HepG2 (cell line): Measurements from ENCODE around the gene PRKAR2B. TPM values are rescaled to one million over a fixed set of nuclear protein-coding genes. Genes with fewer than 3 reads are reported as not detected.

Experiments used
- ATAC-seq: fragments of 200-7000 bp; cut with Tn5 transposase; 3 replicates; pipeline ENCODE4 v1.9.1; 2020; ENCODE audit warnings: mild to moderate bottlenecking, moderate library complexity
- BruUV-seq: library from RNA; stranded (reverse); fragments of 400-500 nt; replicated peaks from 2 replicates; lab custom pipeline; 2021; lab: Mats Ljungman, UMichigan
- CTCF ChIA-PET: fragments of 300-600 bp; formaldehyde crosslinking; extraction: SDS; loops from one replicate; lab custom pipeline; 2021; ENCODE audit warnings: low total read pairs, inconsistent platforms, low intra/inter-chr PET ratio; lab: Yijun Ruan, JAX
- POLR2A ChIA-PET: fragments of 350-600 bp; sonication (Branson Sonifier 250); formaldehyde crosslinking; loops from one replicate; lab custom pipeline; 2020; ENCODE audit warnings: antibody characterized with exemption, inconsistent platforms; lab: Yijun Ruan, JAX
- DNase-seq: peaks from one replicate; pipeline ENCODE4 v3.0.0-alpha.2; 2015; ENCODE audit warnings: low spot score
- FAIRE-seq: peaks from 3 replicates; lab custom pipeline; 2011; peaks lifted over from hg19 to GRCh38; lab: Jason Lieb, UNC
- H2AFZ ChIP-seq: one replicate; pipeline ENCODE4 v1.6.1; 2011; ENCODE audit warnings: low read length, inconsistent platforms
- H3K27ac ChIP-seq: fragments of 300-600 bp; 3 replicates; pipeline ENCODE4 v1.8.0; 2011; ENCODE audit warnings: mixed run types, mild to moderate bottlenecking, mixed read lengths, low read length, inconsistent platforms; ENCODE audit not compliant: insufficient read depth; ENCODE audit errors: extremely low read length
- H3K27me3 ChIP-seq, 2 experiments: fragments of 200-600 bp in 1 of 2; 2 replicates in 1 of 2; 3 replicates in 1 of 2; pipeline versions ENCODE4 v1.6.0 to v1.8.0; 2011; ENCODE audit warnings: low read length in 2 of 2, mild to moderate bottlenecking in 2 of 2, moderate library complexity in 2 of 2, inconsistent platforms in 1 of 2; ENCODE audit not compliant: insufficient read depth in 2 of 2, control insufficient read depth in 1 of 2
- H3K36me3 ChIP-seq, 2 experiments: fragments of 200-600 bp in 1 of 2; replicated peaks in 1 of 2; 2 replicates in 1 of 2; 3 replicates in 1 of 2; pipeline versions ENCODE4 v1.5.1 to v1.8.0; 2011; ENCODE audit warnings: low read length in 2 of 2, inconsistent platforms in 1 of 2; ENCODE audit not compliant: insufficient read depth in 2 of 2, control insufficient read depth in 1 of 2
- H3K4me1 ChIP-seq: 2 replicates; pipeline ENCODE4 v1.5.1; 2012; ENCODE audit warnings: low read length, inconsistent platforms; ENCODE audit not compliant: insufficient read depth
- H3K4me2 ChIP-seq: 2 replicates; pipeline ENCODE4 v1.6.0; 2011; ENCODE audit warnings: low read depth, low read length, inconsistent platforms
- H3K4me3 ChIP-seq, 3 experiments: fragments of 200-600 bp in 1 of 3; sonication (generic), shearing (Covaris generic) in 1 of 3; replicated peaks in 1 of 3; 2 replicates each; pipeline ENCODE4 v1.5.1; 2011 to 2016; ENCODE audit warnings: low read length in 3 of 3, inconsistent platforms in 2 of 3, low read depth in 2 of 3, mild to moderate bottlenecking in 2 of 3, control low read depth in 1 of 3, mixed read lengths in 1 of 3; ENCODE audit not compliant: insufficient read depth in 1 of 3
- H3K79me2 ChIP-seq: one replicate; pipeline ENCODE4 v1.6.1; 2011; ENCODE audit warnings: low read length, inconsistent platforms; ENCODE audit not compliant: insufficient read depth
- H3K9ac ChIP-seq: 2 replicates; pipeline ENCODE4 v1.6.0; 2011; ENCODE audit warnings: mild to moderate bottlenecking, low read depth, low read length, inconsistent platforms; ENCODE audit not compliant: insufficient read depth
- H3K9me3 ChIP-seq: 2 replicates; pipeline ENCODE4 v1.5.1; 2012; ENCODE audit warnings: mild to moderate bottlenecking, low read length
- H4K20me1 ChIP-seq: 2 replicates; pipeline ENCODE4 v1.6.0; 2011; ENCODE audit warnings: inconsistent platforms, mild to moderate bottlenecking, low read length, moderate library complexity; ENCODE audit not compliant: insufficient read depth
- GLMP ChIP-seq: sonication (generic); formaldehyde crosslinking; IDR thresholded peaks from 2 replicates; pipeline ENCODE4 v1.9.0; 2021; ENCODE audit warnings: missing genetic modification reagents, mild to moderate bottlenecking, borderline replicate concordance
- MEF2D ChIP-seq: sonication (generic); formaldehyde crosslinking; IDR thresholded peaks from 2 replicates; pipeline ENCODE4 v1.5.1; 2020; ENCODE audit warnings: mild to moderate bottlenecking, missing genetic modification reagents
- NFATC3 ChIP-seq: sonication (generic); formaldehyde crosslinking; IDR thresholded peaks from 2 replicates; pipeline ENCODE4 v1.5.1; 2020; ENCODE audit warnings: mild to moderate bottlenecking, missing genetic modification reagents
- NFKB2 ChIP-seq: sonication (generic); formaldehyde crosslinking; IDR thresholded peaks from 2 replicates; pipeline ENCODE4 v1.4.0; 2020; ENCODE audit warnings: missing genetic modification reagents, borderline replicate concordance
- PAWR ChIP-seq: sonication (generic); formaldehyde crosslinking; IDR thresholded peaks from 2 replicates; pipeline ENCODE4 v1.4.0; 2020; ENCODE audit warnings: missing genetic modification reagents, mild to moderate bottlenecking, borderline replicate concordance
- WGBS: methylation state at CpG from one replicate; pipeline ENCODE4 v1.1.6; 2017; ENCODE audit warnings: low lambda C conversion rate; 5-methylcytosine and 5-hydroxymethylcytosine counted together
- in situ Hi-C: cut with HindIII; loops from 2 replicates; pipeline ENCODE4 v1.10.0; 2017; ENCODE audit warnings: low pct_unique_long_range_greater_than_20kb; ENCODE audit not compliant: extremely low pct_ligation_motif_present
- intact Hi-C: fragments of 100-400 bp; cut with micrococcal nuclease; formaldehyde crosslinking; loops from one replicate; pipeline ENCODE4 v1.10.0; 2022; ENCODE audit not compliant: unreplicated experiment
- polyA plus RNA-seq, 8 experiments: library from polyadenylated mRNA; depleted of rRNA in 3 of 8; stranded (reverse) in 7 of 8; unstranded in 1 of 8; fragments of >200 nt; fragmentation: Illumina TruSeq in 4 of 8; extraction: Trizol in 4 of 8; gene quantifications; 2 replicates each; pipeline versions ENCODE4 v1.2.1 to v1.2.3, GENCODE V29; 2011 to 2016; ENCODE audit warnings: low read depth in 4 of 8, missing spikeins in 1 of 8, mixed read lengths in 1 of 8; ENCODE audit not compliant: insufficient read depth in 1 of 8
- total RNA-seq, 5 experiments: library from RNA; depleted of rRNA; stranded (reverse); fragments of >200 nt; fragmentation: Illumina TruSeq; extraction: Trizol; gene quantifications; 2 replicates each; pipeline ENCODE4 v1.2.3, GENCODE V29; 2016; ENCODE audit warnings: low read depth in 1 of 5

Gene PRKAR2B
- total and polyA plus RNA-seq, 2 of the 13 experiments (the other 11 are each of a cell fraction or from before 2014, with no cell fraction given), result not detected

- Histone ChIP-seq H3K27ac (peak overlapping the region; percentile 96), H3K9me3 (no peaks in the 10 kb centered on the region), H3K9ac (peak overlapping the region; percentile 87), H3K27me3 (no peaks in the 10 kb centered on the region; a peak in 1 of 5 replicates), H3K4me1 (peaks cover 7% of the 10 kb centered on the region; the same call in 1 of the 2 replicates), H3K4me3 (peak overlapping the region; percentile 63 to 82 (median 71)), H3K36me3 (0 out of 5 replicates have a peak, but pooled peaks cover 0 to 3% of the 10 kb centered on the region in 2 experiments), H2AFZ (peak overlapping the region; percentile 90), H3K79me2 (peaks cover 19% of the 10 kb centered on the region), H4K20me1 (peaks cover 19% of the 10 kb centered on the region), H3K4me2 (peak overlapping the region; percentile 97)
- no peak for ATAC-seq
- in situ Hi-C loops (no loop called here), intact Hi-C loops (loop anchor here (10.0 kb wide), 1 partner anchor 882 kb away; the partner anchor contains the start of gene NAMPT)
- ChIA-PET POLR2A (interaction anchor here (0.6 to 3.6 kb wide), 4 partner anchors 14 to 577 kb away, joined by 3 to 28 read pairs (median 20); partner anchors contain the start of gene CBLL1), CTCF (no interaction called here)
- FAIRE-seq, result no peak
- WGBS, result 20% methylated on average over 5 of the region's 5 CpGs
- TF ChIP-seq NFATC3 (no peak), PAWR (CRISPR knock-in tag) (no peak), GLMP (no peak), MEF2D (CRISPR knock-in tag) (no peak), NFKB2 (CRISPR knock-in tag) (no peak)
- BruUV-seq, result no TSS peak
- no peak for DNase-seq
These were observed 122.4 kb downstream of the PRKAR2B start for GRCh38 chr7:107166736-107167426.
